HG02610 (cell line): ENCODE measurements around the gene DAPK1.
"Not testable (repeated sequence)": the region's sequence is repeated elsewhere in the genome, so short reads cannot be mapped to it uniquely, and the experiment has no call there.

Source experiments
- ATAC-seq: cut with Tn5 transposase; IDR thresholded peaks from one replicate; pipeline ENCODE4 v1.9.1; 2021; ENCODE audit warnings: mild to moderate bottlenecking, moderate library complexity; ENCODE audit not compliant: unreplicated experiment

DAPK1 gene

DNA sequence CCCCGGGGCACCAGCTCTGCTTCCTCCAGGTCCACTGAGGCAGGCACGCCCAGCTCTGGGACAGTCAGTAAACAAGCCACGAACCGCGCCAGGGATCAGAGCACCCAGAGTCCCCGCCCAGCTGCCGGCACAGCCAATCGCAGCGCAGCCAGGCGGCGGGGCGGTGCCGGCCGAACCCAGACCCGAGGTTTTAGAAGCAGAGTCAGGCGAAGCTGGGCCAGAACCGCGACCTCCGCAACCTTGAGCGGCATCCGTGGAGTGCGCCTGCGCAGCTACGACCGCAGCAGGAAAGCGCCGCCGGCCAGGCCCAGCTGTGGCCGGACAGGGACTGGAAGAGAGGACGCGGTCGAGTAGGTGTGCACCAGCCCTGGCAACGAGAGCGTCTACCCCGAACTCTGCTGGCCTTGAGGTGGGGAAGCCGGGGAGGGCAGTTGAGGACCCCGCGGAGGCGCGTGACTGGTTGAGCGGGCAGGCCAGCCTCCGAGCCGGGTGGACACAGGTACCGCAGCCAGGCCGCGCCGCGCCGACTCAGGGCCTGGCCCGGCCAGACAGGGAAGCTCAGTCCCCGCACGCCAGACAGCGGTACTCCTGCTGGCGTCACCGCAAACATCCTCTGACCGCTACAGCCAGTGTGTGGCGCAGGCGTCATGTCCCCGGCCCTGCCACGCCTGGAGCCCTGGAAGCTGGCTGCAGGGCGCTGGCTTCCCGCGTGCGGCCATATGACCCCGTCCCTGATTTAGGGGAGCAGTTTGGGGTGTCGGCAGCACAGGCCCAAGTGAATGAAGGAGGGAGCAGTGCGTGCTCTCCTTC, 228.4 kb downstream of the DAPK1 start, which contains the start of gene CTSL:
Gene CTSL, plus strand, starts transcription at position 220 of the 810 bp plus-strand sequence. CDS start 1,485 bp downstream, outside the sequence.
- ATAC-seq = no peak

DNA sequence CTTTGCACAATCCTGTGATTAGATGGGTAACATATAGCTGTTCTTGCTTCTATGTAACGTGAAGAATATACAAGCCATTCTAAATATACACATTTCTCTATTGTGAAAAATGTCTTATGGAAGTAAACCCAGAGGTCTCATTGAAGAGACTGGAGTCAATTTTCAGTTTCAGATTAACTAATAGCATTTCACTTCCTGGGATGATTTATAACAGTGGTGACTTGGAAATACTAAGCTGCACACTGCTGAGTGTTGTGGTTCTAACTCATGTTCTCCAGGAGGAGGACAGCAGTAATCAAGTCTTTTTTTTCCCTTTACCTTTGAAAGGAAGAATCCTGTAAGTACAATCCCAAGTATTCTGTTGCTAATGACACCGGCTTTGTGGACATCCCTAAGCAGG, 231.6 kb downstream of the DAPK1 start:
- ATAC-seq = no peak

DNA sequence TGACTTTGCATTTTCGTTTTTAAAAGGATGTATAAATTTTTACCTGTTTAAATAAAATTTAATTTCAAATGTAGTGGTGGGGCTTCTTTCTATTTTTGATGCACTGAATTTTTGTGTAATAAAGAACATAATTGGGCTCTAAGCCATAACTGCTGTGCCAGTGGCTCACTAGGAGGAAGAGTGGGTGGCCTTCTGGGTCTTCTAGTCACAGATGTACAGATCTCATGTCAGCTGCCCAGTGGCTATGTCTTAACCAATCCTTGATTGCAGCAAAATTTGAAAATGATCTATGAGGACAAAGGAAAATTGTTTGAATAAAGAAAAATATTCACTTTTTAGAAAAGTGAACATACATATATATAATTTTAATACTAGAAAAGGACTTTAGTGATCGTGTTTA, 233.7 kb downstream of the DAPK1 start:
- no peak for ATAC-seq

DNA sequence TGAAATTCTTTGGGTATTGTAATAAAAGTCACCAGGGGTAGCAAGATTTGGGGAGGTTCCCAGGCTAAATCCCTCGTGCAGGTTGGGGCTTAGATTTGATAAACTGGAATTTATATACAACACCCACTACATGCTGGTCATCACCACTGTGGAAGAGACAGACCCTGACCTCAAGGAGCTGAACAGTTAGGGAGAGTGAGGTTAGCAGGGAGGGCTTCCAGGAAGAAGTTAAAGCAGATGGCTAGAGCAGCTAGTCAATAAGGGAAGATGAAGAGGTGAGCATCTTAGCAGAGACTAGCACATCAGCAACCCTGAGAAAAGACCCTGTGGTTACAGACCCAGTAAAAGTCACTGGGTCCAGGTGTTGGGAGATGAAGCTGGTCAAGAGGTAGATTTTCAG, 234.7 kb downstream of the DAPK1 start:
- no peak for ATAC-seq

DNA sequence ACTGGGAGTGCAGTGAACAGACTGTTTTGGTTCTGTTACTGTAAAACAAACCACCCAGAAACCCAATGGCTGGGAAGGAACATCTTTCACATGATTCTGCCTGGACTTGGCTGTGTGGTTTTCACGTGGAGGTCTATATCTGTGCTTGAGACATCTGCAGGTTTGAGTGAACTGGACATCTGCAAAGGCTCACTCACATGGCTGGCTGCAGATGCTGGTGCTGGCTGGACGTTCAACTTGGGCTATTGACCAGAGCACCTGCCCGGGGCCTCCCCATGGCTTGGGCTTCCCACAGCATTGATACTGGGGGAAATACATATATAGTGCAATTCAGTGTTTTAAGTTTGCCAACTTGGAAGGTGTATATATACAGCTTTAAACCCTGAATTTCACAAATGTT, 235.1 kb downstream of the DAPK1 start:
- ATAC-seq = no peak

- ATAC-seq = no peak
These were observed 235.8 kb downstream of the DAPK1 start for GRCh38 chr9:87733273-87734052.

DNA sequence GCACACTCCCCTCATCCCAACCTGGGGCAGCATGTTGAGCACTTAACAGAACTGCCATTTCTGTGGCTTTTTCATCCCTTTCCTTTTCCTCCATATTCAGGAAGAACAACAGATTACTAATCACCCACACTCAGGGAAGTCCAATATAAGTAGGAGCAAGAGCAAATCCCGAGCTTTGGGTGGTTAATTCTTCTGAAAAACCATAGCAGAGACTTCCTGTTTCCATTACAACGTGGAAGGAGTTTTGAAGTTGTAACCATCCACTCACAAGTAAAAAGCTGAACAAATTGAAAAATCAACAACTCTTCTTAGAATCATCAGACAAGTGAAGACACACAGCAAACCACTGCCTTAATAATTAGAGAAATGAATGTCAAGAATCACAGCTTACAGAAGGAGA, 236.4 kb downstream of the DAPK1 start:
- no peak for ATAC-seq

GRCh38 chr9:87739546-87739945, 241.9 kb downstream of the DAPK1 start:
- no peak for ATAC-seq

DNA sequence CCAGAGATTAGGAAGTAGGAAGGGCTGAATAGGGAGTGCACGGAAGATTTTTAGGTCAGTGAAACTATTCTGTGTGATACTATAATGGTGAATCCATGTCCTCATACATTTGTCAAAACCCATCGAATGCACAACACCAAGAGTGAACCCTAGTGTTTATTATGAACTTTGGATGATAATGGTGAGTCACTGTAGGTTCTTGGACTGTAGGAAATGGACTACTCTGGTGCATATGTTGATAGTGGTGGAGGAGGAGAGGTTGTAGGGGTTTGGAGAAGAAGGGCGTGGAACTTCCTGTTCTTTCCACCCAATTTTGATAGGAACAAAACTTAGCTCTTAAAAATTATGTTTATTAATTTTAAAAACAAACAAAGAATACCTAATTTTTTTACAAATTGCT, 242.5 kb downstream of the DAPK1 start:
- no peak for ATAC-seq

DNA sequence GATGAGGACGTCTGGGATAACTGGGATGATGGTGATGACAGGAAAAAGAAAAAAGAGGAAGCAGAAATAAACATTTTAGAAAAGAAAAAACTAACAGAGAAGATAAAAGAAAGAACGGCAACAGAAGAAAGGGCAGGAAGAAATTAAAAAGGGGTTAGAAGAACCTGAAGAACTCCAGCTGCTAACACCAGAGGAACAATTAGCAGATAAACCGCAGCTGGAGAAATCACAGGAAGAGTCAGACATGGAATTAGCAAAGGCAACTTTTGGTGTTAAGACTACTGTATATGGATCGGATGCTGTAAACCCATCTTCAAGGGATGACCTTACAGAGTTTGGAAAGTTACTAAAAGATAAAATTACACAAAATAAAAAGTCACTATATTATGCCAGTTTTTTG, 243.7 kb downstream of the DAPK1 start:
- no peak for ATAC-seq

DNA sequence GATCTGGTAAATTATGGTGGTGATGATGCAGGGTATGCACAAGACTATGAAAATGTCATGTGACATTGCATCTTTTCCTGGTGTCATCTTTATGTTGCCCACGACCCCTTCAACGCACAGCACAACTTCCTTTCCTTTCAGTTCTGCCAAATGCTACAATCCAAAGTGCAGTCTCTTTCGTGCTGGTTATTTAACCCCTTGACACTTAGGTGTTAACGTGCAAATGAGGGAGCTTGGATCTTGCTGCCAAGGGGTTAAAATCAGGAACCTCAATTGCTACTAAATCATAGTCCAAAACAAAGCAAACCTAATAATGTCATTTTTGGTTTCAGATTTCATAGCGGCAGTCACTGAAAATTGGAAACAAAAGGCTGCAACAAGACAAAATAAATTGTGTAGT, 244.2 kb downstream of the DAPK1 start:
- ATAC-seq = no peak

DNA sequence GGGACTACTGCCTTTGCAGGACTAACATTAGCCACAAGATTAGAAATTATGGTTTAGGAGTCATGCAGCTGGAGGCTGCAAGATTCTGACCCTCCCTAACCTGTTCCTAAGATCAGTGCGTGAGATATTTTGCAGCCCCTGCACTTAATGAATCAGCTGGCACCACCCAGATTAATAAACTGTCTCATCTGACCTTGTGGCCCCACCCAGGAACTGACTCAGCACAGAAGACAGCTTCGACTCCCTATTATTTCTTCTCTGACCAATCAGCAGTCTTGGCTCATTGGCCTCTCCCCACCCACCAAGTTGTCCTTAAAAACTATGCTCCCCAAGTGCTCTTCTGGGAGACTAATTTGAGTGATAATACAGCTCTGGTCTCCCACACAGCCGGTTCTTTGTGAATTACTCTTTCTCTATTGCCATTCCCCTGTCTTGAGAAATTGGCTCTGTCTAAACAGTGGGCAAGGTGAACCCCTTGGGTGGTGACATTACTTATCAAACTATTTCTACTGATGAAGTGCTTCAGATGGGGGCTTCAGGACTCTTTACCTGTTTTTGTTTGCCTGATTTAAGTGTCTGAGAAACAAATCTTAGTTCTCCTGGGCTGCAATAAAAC, 245.3 kb downstream of the DAPK1 start:
- ATAC-seq = no peak

- ATAC-seq = not testable (repeated sequence)
These were observed 246.6 kb downstream of the DAPK1 start for GRCh38 chr9:87744247-87744646.

DNA sequence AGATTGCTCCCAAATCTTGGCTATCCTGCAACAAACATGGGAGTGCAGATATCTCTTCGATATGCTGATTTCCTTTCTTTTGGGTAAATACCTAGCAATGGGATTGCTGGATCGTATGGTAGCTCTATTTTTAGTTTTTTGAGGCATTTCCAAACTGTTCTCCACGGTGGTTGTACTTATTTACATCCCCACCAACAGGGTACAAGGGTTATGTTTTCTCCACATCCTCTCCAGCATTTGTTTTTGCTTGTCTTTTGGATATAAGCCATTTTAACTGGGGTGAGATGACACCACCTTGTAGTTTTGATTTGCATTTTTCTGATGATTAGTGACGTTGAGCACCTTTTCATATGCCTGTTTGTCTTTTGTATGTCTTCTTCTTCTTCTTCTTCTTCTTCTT, 248.5 kb downstream of the DAPK1 start:
- ATAC-seq = no peak

GRCh38 chr9:87748881-87749280, 251.2 kb downstream of the DAPK1 start:
- ATAC-seq = no peak

DNA sequence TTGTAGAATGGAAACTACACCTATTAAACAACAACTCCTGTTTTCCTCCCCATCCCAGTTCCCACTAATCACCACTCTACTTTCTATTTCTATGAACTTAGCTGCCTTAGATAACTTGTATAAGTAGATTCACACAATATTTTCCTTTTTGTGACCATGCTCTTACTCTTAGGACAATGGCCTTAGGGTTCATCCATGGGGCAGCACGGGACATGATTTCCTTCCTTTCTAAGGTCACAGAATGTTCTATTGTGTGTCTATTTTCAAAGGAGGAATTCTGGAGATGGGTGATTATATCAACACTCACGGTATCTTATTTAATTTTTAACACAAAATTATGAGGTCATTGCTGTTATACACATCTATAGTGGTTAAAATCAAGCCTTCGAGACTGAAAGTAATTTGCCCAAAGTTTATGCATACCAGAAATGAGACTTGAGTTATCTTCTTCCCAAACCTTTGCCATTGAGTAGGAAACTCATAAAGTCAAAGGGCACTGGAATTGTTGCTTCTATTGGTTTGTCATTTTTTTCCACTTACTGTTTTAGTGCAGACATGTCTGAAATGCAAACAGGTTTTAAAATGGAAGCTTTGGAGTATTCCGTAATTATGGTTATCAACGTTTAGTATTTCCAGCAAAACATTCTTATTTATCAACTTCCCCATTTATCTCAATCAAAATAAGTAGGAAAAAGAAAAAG, 251.8 kb downstream of the DAPK1 start:
- no peak for ATAC-seq

DNA sequence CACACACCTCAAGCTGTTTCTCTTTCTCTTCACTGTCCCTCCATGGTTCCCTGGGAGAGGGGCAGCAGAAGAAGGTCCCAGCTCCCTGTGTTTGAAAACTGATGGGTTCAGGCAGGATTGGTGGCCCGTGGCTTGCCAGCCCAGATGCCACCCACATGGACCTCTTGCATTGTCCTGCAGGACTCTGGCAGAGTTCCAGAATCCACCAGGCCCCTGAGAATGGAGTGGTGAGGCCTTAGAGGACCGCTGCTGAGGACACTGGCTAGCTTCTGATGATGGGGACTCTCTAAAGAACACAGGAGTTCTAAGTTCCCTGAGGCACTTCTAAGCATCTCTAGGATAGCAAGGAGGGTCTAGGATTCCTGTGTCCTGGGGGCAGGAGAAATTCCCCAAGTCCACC, 253.1 kb downstream of the DAPK1 start:
- no peak for ATAC-seq

- ATAC-seq = no peak
These were observed 253.8 kb downstream of the DAPK1 start for GRCh38 chr9:87751423-87751822.

- no peak for ATAC-seq
These were observed 254.2 kb downstream of the DAPK1 start for GRCh38 chr9:87751868-87752267.

DNA sequence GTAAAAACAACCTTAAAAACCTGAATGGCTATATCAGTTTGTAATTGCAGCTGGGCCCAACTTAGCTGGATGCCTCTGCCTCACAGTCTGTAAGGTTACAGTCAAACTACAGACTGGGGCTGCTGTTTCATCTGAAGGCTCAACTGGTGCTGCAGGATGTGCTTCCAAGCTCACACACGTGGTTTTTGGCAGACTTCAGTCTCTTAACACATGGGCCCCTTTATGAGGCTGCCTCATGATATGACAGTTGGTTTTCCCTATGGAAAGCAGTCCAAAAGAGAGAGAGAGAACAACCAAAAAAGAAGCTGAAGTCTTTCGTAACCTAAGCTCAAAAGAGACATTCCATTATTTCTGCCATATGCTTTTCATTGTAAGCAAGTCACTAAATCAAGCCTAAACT, 255.6 kb downstream of the DAPK1 start:
- no peak for ATAC-seq
